ENCODE results near the gene VWCE. TPM values are rescaled to one million over a fixed set of nuclear protein-coding genes. Genes with fewer than 3 reads are reported as not detected.

Gene VWCE
- polyA plus RNA-seq, 1 of the 3 experiments (the other 2 are of a cell fraction): 5.0 TPM

GRCh38 chr11:61273178-61274078 lies 21.7 kb downstream of the VWCE start (continued):
- no peak for TF ChIP-seq FOXJ3 (CRISPR knock-in tag; IDR thresholded peaks at IDR 0.05)

DNA sequence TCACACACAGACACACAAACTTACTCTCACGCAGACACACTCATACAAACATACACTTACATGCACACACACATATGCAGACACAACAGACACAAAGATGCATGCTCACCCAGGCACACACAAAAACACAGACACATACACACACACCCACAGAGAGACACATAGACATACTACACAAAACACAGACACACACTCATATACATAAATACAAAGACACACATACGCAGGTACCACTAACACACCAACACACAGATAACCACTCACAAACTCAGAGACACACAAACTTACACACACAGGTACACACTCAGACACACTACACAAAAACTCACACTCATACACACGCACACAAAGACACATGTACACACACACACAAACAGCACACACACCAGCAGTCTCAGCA lies 22.4 kb downstream of the VWCE start:
- no peak overlapping the region for H3K9ac ChIP-seq
- TF ChIP-seq REST (IDR thresholded peaks at IDR 0.05; ENCODE audit: low read depth, low read length) (no peak), ZBTB33 (IDR thresholded peaks at IDR 0.05; ENCODE audit: borderline replicate concordance, low read depth) (no peak), USF1 (IDR thresholded peaks at IDR 0.05; ENCODE audit: borderline replicate concordance, low read depth) (no peak), NRF1 (IDR thresholded peaks at IDR 0.05; ENCODE audit: low read depth, low read length) (no peak), FOXJ3 (CRISPR knock-in tag; IDR thresholded peaks at IDR 0.05) (no peak), YY1 (IDR thresholded peaks at IDR 0.05; ENCODE audit: low read depth) (no peak), POLR2AphosphoS5 (IDR thresholded peaks at IDR 0.05; ENCODE audit: low read depth, low read length) (no peak), GABPA (IDR thresholded peaks at IDR 0.05; ENCODE audit: low read depth) (no peak), TEAD4 (IDR thresholded peaks at IDR 0.05; ENCODE audit: borderline replicate concordance, insufficient read depth) (no peak)
- TF ChIP-seq, protein P1, sequence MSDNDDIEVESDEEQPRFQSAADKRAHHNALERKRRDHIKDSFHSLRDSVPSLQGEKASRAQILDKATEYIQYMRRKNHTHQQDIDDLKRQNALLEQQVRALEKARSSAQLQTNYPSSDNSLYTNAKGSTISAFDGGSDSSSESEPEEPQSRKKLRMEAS (IDR thresholded peaks at IDR 0.05; ENCODE audit: low read depth): no peak
- H3K36me3 ChIP-seq (replicated peaks in 1 of 2; ENCODE audit: control insufficient read depth in 1 of 2, insufficient read depth in 2 of 2, low read length in 1 of 2): no peaks in the 10 kb centered on the region
- H3F3A ChIP-seq (replicated peaks; ENCODE audit: insufficient read depth): no peaks in the 10 kb centered on the region
- H2AFZ ChIP-seq (ENCODE audit: low read depth): no peak overlapping the region
- POLR2A ChIA-PET: no interaction called here
- no peaks in the 10 kb centered on the region for H3K27me3 ChIP-seq (ENCODE audit: insufficient read depth)
- no peak overlapping the region for H3K4me3 ChIP-seq (ENCODE audit: low read depth in 2 of 2, low read length in 1 of 2)
- H3K9me3 ChIP-seq: no peaks in the 10 kb centered on the region
- H3K27ac ChIP-seq (ENCODE audit: low read depth in 2 of 2, low read length in 1 of 2): no peak overlapping the region
- no peaks in the 10 kb centered on the region for H3K4me1 ChIP-seq (ENCODE audit: control insufficient read depth in 1 of 2, insufficient read depth in 2 of 2, low read depth in 1 of 2, low read length in 1 of 2)
- CTCF ChIA-PET: interaction anchor here (1.3 kb wide), 1 partner anchor 15 kb away, joined by 3 read pairs; no protein-coding TSS in a partner anchor
- no peaks in the 10 kb centered on the region for H3K79me2 ChIP-seq (ENCODE audit: insufficient read depth)
- DNase-seq: no peak
- WGBS (ENCODE audit: low lambda C conversion rate): 84% methylated on average over 3 of the region's 3 CpGs
- no peak overlapping the region for H3K4me2 ChIP-seq
- H3K9me2 ChIP-seq: no peaks in the 10 kb centered on the region
- no peaks in the 10 kb centered on the region for H4K20me1 ChIP-seq (ENCODE audit: insufficient read depth)
